GM12801 (cell line): ENCODE measurements around the gene FBXO46.

Experiments
- CTCF ChIP-seq: IDR thresholded peaks from one replicate; pipeline ENCODE4 v1.5.1; 2011; ENCODE audit warnings: control low read depth; ENCODE audit not compliant: insufficient read length; ENCODE audit errors: extremely low read depth

The FBXO46 gene

GRCh38 chr19:45681391-45682015 lies 49.2 kb downstream of the FBXO46 start:
- TF ChIP-seq CTCF = no peak

- TF ChIP-seq CTCF = no peak
These were observed 53.1 kb downstream of the FBXO46 start for GRCh38 chr19:45677351-45678230.

- no peak for TF ChIP-seq CTCF
These were observed 53.8 kb downstream of the FBXO46 start for GRCh38 chr19:45676851-45677263.

- TF ChIP-seq CTCF = no peak
These were observed 55.8 kb downstream of the FBXO46 start for GRCh38 chr19:45674946-45675345.

GRCh38 chr19:45670670-45671453 lies 59.8 kb downstream of the FBXO46 start:
- no peak for TF ChIP-seq CTCF

- TF ChIP-seq CTCF = no peak
These were observed 62.3 kb downstream of the FBXO46 start for GRCh38 chr19:45668342-45668871.
